ENCODE data around the gene MED9.
"Not testable (repeated sequence)": the region's sequence is repeated elsewhere in the genome, so short reads cannot be mapped to it uniquely, and the experiment has no call there.

MED9 gene, protein sequence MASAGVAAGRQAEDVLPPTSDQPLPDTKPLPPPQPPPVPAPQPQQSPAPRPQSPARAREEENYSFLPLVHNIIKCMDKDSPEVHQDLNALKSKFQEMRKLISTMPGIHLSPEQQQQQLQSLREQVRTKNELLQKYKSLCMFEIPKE

GRCh38 chr17:17476865-17477467 lies at the start of gene MED9:
Gene MED9 (plus strand): TSS chr17:17477000. CDS start chr17:17477042, 42 bp downstream.
- peak; percentile 80 for DNase-seq

DNA sequence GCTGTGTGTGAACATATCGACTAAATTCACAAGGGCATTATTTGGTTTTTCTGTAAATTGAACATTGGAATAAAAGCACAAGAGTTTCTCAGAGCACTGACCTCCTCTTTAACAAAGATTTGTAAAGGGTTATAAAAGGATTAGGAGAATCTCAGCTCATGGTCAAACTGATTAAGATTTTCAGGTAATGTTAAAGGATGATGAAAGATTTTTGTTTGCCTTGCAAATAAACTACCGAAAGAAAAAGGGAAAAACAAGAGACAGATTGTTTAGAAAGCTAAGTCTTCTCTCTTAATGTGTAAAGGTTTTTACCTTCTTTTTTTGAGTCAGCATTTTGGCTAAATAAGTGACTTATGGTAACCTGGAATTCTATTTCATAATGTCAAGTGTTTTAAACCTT lies 47.6 kb upstream of the MED9 start:
- no peak for DNase-seq

GRCh38 chr17:17430924-17431323 lies 45.9 kb upstream of the MED9 start:
- not testable (repeated sequence) for DNase-seq

DNA sequence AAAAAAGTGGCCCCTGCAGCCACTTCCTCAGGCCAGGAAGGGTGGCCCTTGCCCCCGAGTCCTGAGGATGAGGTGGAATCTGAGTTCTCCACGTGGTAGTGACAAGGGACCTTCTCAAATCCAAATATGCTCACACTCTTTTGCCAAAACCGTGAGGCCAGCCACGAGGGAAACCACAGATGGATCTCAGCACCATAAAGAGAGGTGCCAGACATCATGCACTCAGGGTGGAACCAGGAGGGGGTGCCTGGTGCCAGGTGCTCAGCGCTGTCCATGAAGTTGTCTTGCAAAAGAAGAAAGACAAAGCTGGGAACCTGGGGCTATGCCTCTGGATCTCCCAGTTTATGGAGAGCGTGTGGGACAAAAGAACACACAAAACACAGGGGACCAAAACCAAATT lies 45.2 kb upstream of the MED9 start:
- DNase-seq = no peak

DNA sequence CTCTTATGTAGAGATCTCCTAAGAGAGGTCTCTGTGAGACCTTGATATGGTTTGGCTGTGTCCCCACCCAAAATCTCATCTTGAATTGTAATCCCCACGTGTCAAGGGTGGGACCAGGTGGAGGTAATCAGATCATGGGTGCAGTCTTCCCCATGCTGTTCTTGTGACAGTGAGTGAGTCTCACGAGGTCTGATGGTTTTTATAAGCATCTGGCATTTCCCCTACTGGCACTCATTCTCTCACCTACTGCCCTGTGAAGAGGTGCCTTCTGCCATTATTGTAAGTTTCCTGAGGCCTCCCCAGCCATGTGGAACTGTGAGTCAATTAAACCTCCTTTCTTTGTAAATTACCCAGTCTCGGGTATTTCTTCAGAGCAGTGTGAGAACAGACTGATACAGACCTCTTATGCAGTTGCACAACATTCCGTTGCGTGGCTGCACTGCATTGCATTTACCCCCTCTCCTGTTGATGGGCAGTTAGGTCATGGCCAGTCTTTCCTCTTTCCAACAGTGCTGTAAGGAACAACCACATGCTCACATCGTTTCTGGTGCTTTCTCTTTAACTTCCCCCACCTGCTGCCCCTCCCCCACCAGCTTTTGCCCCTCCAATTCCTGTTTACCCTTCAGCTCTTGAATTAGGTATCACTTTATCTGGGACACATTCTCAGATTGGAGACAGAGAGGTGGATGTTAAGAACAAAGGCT lies 43.6 kb upstream of the MED9 start:
- DNase-seq = no peak

DNA sequence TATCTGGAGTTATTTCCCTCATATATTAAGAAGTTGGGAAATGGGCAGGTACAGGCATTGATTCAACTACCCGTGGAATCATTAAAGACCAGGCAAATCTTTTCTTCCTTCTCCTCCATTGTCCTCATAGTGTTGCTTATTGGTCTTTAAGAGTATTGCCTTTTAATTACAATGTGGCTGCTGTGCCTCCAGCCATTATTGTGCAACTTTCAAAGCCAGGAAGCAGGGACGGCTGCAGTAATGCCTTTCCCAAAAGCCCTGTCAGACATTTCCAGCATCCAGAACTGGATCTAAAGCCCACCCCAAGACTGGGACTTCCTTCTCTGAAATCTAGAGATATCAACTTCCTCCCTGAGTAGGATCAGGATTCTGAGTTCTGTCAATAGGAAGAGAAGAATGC lies 42.3 kb upstream of the MED9 start:
- DNase-seq = no peak

GRCh38 chr17:17435323-17435722 lies 41.5 kb upstream of the MED9 start:
- DNase-seq = no peak

DNA sequence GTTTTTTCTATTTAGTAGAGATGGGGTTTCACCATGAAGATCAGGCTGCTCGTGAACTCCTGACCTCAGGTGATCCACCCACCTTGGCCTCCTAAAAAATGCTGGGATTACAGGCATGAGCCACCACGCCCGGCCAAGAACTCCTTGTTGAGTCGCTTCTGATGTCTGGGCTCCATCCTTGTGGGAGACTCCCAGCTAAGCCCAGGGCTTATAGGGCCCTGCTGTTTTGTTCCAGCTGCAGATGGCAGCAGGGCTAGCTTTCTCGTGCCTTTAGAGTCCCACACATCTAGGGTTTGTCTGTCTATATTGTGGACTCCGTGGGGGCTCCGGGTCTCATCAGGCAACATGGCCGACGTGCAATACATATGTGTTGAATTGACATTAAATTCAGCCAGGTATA lies 39.3 kb upstream of the MED9 start:
- no peak for DNase-seq

GRCh38 chr17:17437893-17438292 lies 38.9 kb upstream of the MED9 start:
- no peak for DNase-seq

DNA sequence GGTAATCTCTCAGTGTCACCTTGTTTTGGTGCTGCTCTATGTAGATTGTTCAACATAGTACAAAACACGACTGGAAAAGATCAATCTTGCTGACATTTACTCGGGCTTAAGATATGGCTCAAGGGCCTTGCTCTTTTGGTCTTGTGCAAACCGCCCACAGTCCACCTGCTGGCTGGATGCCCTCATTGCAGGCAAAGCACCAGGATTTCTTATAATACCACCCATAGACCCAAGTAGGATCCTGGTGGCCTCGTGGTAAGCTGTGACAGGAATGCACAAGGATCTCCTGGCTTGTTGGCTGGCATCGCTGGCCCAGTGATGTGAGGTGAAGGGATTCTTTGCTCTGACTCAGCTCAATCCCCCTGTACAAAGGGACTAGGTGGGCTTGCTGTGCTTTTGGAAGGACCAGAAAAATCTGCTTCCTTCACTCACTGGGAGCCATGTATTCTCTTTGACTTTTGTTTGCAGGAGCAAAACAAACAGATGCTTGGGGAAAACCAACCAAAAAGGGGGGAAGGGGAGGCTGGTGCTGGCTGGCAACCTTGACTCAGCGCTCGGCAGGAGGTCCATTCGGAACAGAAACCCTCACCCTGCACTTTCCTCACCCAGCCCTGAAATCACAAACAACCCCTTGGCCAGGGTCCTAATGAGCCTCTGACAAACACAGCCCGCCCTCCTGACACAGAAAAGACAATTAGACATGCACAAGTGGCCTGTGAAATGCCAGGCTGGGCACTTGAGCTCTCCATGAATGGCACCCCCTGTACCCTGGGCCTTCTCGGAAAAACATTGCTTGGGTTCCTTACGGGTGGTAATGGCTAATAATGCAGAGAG lies 36.6 kb upstream of the MED9 start:
- peak; percentile 21 for DNase-seq

DNA sequence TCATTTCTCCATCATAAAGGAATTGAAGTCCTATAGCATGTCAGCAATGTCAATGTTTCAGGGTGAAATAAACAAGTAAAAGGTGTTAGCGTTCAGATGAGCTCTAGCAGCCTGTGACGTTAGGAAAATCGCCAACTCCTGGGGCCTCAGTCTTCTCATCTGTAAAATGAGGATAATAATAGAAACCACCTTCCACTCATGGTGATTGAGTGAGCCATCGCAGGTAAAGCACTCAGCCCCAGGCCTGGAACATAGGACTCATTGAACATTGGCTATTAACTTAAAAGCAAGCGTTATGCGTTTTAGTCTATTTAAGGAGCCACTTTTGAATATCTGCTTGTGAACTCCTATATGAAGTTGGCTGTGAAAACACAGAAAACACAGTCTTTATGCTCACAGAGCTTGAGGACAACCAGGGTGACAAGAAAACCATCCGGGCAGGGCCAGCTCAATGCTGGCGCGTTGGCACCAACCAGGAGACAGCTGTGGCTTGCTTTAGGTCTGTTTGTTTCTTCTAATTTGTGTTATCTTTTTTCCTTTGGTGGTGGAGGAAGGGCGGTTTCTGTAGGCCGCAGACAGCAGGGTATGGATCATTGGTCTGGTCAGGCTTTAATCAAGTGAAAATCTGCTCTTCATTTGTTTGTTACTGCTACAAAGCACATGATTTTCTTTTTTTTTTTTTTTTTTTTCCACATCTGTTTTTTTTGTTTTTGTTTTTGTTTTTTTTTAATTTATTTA lies 35.7 kb upstream of the MED9 start:
- no peak for DNase-seq

DNA sequence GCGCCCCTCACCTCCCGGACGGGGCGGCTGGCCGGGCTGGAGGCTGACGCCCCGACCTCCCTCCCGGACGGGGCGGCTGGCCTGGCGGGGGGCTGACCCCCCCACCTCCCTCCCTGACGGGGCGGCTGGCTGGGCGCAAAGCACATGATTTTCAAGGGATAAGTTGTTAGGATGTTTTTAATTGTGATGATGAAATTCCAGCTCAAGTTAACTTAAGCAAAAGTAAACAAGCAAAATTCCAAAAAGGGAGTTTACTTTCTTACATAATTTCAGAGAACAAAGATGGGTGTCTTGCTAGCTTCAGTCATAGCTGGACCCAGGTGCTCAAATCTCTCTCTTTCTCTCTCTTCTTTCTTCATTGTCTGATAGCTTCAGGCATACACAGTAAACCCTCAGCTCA lies 33.6 kb upstream of the MED9 start:
- DNase-seq = no peak

- no peak for DNase-seq
These were observed 31.4 kb upstream of the MED9 start for GRCh38 chr17:17445296-17445924.

DNA sequence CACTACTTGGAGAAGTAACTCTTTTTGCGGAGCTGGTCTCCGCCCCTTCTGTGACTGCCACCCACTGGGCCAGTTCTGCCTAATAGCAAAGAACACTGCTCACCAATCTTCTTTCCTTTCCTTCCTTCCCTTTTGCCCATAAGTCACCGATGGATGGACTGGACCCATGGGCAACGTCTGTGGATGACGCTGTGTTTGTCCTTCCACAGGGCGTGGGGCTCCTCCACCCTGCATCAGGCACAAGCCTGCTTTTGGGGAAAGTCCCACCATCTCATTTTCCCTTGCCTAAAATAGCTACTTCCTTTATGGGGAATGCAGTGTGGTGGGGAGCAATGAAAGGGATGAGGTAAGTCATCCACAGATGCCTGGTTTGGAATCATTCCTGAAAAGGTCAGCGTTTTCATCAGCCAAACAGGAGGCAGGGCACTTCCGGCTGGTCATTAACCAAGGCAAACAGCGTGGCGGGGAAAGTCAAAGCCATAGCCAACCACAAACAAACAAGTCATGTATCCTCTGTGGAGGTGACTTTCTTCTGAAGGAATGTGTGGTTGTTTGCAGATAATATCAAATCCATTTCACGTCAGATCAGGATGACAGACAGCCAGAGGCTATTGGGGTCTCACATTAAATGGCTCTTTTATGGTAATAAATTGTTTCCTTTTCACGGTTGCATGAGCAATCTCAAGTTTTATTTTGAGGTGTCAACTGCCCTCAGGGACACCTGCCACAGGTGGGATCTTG lies 30.7 kb upstream of the MED9 start:
- DNase-seq = no peak

- no peak for DNase-seq
These were observed 30.1 kb upstream of the MED9 start for GRCh38 chr17:17446666-17447155.

DNA sequence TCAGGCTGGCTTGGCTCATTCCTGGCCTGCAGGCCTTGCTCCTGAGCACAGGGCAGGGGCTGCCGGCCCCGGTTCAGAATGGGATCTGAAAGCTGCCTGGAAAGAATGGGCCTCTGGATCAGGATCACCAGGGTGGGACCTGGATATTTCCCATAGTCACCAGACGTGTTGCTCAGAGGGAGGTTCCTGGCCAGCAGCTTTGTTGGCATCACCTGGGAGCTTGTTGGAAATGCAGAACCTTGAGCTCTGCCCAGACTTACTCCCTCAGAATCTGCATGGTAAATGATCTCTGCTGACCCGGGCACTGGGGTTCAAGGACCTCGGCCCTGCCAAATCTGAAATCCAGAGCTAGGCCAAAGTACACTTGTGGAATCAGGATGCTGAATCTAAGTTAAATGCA lies 29.5 kb upstream of the MED9 start:
- no peak for DNase-seq

- no peak for DNase-seq
These were observed 28.7 kb upstream of the MED9 start for GRCh38 chr17:17448076-17448475.

- no peak for DNase-seq
These were observed 28.1 kb upstream of the MED9 start for GRCh38 chr17:17448723-17449122.

- DNase-seq = no peak
These were observed 23.7 kb upstream of the MED9 start for GRCh38 chr17:17453088-17453487.

GRCh38 chr17:17454276-17454675 lies 22.5 kb upstream of the MED9 start:
- no peak for DNase-seq

DNA sequence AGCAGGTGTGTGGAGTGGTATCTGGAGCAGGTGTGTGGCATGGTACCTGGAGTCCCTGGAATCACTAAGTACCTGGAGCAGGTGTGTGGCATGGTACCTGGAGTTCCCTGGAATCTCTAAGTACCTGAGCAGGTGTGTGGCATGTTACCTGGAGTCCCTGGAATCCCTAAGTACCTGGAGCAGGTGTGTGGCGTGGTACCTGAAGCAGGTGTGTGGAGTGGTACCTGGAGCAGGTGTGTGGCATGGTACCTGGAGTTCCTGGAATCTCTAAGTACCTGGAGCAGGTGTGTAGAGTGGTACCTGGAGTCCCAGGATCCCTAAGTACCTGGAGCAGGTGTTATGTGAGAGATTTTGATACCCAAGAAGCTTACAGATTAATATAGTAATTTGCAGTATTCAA lies 22.1 kb upstream of the MED9 start:
- DNase-seq = not testable (repeated sequence)

DNA sequence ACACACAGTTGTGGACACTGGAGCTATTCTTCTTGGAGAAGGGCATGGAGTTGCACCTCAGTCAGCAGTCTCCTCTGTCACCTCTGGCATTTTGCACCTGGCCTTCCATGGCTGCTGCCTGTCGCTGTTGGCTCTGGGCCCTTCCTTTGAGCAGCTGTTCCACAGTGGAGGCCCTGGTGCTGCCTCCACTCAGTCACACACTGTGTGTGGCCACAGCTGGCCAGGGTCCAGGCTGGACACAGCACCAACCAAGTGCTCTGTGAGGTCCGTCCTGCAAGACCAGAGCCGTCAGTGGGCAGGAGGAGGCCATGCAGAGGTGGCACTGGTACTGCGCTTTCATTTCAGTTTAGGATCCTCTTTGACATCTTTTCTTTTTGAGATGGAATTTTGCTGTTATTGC lies 21.6 kb upstream of the MED9 start:
- no peak for DNase-seq

All from NCI-H1048 (cell line).